ENCODE data around the gene ATP6V1G3.

GRCh38 chr1:198574325-198574724 is 33.8 kb upstream of the ATP6V1G3 start:
- TF ChIP-seq CTCF (conservative IDR thresholded peaks at IDR 0.05; ENCODE audit: low read length) (no peak), EZH2phosphoT487 (IDR thresholded peaks at IDR 0.05; ENCODE audit: borderline replicate concordance, low read depth, low read length) (no peak)
